GM18858 (cell line): ENCODE data around the gene DHRS4.
"Not testable (repeated sequence)": the region's sequence is repeated elsewhere in the genome, so short reads cannot be mapped to it uniquely, and the experiment has no call there.

Source experiments
- ATAC-seq: cut with Tn5 transposase; IDR thresholded peaks from one replicate; pipeline ENCODE4 v1.9.1; 2021; ENCODE audit not compliant: unreplicated experiment

The DHRS4 gene

DNA sequence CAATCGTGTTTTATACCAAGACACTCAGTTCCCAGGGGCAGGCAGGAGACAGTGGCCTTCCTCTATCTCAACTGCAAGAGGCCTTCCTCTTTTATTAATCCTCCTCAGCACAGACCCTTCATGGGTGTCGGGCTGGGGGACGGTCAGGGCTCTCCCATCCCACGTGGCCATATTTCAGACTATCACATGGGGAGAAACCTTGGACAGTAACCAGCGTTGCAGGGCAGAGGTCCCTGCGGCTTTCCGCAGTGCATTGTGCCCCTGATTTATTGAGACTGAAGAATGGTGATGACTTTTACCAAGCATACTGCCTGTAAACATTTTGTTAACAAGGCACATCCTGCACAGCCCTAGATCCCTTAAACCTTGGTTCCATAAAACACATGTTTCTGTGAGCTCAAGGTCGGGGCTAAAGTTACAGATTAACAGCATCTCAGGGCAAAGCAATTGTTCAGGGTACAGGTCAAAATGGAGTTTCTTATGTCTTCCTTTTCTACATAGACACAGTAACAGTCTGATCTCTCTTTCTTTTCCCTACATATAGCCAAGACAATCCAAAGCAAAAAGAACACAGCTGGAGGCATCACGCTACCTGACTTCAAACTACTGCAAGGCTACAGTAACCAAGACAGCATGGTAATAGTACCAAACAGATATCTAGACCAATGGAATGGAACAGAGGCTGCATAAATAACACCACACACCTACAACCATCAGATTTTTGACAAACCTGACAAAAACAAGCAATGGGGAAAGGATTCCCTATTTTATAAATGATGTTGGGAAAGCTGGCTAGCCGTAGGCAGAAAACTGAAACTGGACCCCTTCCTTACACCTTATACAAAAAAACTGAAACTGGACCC, 28.6 kb downstream of the DHRS4 start:
- not testable (repeated sequence) for ATAC-seq

DNA sequence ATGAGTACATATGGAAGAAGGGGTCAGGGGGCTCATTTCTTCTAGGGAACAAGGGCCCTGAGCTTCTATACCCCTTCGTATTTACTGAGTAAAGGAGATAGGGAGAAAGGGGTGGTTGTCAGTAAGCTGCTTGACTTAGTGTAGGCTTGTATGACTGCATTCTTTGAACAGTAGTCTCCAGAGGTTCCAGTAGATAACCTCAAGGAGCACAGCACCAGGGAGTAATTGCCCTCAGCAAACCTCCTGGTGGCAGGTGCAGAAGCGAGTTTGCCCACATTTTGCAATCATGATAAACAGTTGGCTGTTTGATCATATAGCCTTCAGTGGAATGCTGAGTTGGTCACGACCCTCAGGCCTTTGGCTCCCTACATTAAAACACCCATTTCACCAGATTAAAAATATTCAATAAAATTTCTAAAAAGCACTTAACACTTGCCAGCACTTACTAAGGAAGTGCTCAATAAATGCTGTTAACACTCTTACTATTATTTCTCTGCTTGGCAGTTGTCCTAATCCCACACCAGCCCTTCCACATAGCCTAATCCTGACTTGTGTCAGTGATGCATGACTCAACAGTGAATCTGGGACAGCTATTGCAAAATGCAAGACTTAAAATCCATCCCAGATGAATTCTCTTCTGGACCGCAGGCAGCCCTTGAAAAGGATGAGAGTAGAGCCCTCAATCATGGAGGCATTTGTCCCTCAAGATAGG, 31.5 kb downstream of the DHRS4 start:
- no peak for ATAC-seq

DNA sequence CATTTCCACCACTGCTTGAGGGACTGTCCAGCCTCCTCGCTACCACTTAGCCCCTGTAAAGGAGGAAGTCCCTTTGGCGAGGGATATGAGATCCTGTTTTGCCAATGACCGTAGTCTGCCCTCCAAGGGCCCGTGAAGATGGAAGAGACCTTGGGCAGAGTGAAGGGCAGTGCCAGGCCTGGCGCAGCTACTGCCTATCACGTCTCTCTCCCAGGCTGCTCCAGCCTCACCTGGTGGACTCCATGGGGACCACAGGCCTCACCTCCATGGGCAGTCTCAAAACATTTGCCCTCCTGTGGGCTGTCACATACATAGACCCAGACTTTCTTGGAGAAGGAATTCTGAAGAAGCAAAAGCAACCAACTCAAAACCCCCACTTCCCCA, 34.6 kb downstream of the DHRS4 start:
- ATAC-seq, result peak; percentile 4

DNA sequence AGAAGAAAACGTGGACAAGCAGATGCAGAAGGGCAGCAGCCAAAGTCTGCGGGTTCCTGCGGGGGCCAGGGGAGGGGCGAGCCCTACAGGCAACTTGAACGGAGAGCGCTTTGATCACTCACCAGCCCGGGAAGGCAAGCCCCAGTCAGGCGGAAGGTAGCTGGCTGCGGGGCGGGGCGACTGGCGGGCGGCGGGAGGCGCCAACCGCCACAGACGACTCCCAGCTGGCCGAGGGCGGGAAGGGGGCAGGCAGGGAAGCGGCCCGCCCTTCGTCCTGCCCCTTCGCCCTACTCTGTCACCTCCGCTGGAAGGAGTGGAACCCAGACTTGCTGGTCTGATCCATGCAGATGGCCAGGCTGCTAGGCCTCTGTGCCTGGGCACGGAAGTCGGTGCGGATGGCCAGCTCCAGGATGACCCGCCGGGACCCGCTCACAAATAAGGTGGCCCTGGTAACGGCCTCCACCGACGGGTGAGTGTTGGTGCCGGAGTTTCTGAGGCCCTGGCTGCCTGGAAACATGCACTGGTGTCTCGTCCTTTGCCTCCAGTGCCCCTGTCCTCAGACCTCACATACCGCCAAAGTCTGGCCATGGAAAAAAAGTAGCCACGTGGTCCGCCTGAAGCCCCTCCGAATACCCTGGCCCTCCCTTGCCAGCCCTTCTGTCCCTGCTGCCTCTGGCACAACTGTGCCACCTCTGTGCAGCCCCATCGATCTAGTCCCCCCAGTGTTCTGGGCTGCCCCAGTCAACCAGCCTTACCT, 35.2 kb downstream of the DHRS4 start, which contains the start of gene DHRS4L2:
Gene DHRS4L2, plus strand, starts transcription at position 323 of the 757 bp plus-strand sequence. Its CDS starts 19 bp downstream, at position 342.
- ATAC-seq, result peak; percentile 77

DNA sequence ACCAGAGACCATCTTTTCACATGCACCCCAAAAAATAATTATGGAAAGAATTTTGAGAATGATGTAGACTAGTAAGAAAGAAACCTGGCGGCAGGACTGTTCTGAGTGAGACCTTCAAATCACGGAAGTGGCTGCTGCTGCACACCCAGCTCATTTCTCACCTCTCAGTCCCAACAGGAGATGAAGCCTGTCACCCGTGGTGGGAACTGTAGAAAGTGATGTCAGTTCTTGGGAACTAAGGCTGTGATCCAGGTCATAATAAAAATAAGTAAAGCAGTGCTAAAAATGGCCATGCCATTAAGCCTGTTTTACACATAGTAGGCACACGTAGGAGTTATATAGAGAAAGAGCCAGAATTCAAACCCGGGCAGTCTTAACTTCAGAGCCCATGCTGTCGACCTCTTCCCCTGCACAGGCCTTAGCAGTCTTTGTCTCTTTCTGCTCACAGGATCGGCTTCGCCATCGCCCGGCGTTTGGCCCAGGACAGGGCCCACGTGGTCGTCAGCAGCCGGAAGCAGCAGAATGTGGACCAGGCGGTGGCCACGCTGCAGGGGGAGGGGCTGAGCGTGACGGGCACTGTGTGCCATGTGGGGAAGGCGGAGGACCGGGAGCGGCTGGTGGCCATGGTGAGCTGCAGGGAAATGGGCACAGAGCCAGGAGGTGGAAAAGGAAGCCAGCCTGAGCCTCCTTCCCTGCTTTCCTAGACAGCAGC, 36.3 kb downstream of the DHRS4 start:
- ATAC-seq, result not testable (repeated sequence)

DNA sequence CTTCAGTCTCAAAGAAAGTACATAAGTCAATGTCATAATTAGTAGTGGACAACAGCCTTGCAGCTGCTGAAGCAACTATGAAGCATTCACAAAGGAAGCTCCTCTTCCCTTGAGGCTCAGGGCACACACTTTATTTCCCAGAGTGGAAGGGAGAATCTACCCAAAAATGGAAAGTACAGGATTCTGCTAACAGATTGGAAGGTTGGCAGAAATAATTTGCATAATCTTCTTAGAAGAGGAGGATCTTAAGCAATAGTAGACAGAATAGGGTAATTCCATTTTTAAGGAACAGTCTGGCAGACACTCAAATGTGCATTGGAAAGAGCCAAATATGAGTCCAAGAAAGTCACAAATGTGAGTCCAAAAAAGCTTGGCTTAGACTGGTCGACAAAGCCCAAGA, 37.4 kb downstream of the DHRS4 start:
- not testable (repeated sequence) for ATAC-seq

DNA sequence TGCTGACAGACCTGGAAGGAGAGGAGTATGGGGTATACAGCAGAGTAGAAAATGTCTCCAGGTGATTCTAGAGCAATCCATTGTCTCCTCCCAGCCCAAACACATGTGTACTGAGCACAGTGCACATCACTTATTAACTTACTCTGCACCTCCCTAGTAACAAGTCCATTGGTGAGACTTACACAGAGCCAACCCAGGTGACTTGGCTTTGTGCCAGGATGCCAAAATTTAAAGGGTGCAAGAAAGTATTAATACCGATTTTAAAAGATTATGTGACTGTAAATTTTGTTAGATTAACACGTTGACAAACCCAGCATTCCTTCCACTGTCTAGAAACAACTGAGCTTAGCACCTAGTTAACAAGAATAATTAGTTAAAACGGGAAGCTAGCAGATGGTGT, 39.5 kb downstream of the DHRS4 start:
- ATAC-seq, result not testable (repeated sequence)

DNA sequence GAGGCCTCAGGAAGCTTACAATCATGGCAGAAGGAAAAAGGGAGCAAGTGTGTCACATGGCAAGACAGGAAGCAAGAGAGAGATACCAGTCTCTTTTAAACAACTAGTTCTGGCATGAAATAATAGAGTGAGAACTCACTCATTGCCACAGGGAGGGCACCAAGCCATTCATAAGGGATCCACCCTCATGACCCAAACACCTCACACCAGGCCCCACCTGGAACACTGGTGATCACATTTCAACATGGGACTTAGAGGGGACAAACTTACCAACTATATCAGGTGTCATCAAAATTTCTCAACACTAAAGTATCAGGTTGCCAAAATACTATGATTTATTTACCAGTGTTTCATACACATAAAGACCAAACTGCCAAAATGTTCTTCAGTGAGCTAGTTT, 42.4 kb downstream of the DHRS4 start:
- ATAC-seq, result not testable (repeated sequence)

DNA sequence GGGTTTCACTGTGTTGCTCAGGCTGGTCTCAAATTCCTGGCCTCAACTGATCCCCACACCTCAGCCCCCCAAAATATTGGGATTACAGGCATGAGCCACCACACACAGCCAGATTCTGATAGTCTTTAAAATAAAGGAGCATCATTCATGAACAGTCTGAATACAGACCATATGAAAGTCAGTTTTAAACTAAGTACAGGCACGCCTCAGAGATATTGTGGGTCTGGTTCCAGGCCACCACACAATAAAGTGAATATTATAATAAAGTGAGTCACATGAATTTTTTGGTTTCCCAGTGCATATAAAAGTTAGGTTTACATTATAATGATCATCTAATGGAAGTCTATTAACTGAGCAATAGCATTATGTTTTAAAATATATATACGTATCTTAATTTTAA, 43.3 kb downstream of the DHRS4 start:
- ATAC-seq, result not testable (repeated sequence)

DNA sequence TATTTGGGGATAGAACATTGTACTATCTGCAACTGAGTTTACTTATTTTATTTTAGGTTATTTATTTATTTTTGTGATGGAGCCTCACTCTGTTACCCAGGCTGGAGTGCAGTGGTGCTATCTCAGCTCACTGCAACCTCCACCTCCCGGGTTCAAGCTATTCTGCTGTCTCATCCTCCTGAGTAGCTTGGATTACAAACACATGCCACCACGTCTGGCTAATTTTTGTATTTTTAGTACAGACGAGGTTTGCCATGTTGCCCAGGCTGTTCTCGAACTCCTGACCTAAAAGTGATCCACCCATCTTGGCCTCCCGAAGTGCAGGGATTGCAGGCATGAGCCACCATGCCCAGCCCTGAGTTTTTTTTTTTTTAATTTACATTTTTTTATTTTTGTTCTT, 46.1 kb downstream of the DHRS4 start:
- ATAC-seq, result not testable (repeated sequence)

DNA sequence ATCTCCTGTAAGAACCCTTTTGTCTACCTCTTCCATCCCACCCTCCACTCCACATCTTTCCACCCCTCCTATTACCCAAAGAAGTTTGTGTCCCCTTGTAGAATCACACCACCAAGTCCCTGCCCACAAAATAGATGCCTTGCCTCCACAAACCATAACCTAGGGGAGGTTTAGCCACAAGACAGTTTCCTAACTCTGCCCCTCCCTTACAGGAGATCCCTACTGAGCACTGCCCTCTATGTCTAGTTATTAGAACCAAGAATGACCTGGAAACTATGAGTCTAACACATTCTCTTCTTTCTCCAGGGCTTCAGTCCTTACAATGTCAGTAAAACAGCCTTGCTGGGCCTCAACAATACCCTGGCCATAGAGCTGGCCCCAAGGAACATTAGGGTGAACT, 47.5 kb downstream of the DHRS4 start:
- not testable (repeated sequence) for ATAC-seq

DNA sequence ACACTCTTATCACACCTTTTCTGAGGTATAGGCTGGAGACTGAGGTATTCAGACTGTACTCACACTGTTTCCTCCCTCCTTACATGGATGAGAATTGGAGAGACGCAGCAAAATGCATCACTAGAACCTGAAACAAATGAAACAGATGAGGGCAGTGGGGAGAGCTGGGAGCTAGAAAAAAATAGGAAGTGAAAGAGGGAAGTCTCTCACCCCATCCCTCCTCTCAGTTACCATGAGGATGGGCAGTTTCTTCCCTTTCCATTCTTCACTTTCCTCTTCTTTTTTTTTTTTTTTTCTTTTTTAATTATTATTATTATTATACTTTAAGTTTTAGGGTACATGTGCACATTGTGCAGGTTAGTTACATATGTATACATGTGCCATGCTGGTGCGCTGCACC, 48.1 kb downstream of the DHRS4 start:
- not testable (repeated sequence) for ATAC-seq

DNA sequence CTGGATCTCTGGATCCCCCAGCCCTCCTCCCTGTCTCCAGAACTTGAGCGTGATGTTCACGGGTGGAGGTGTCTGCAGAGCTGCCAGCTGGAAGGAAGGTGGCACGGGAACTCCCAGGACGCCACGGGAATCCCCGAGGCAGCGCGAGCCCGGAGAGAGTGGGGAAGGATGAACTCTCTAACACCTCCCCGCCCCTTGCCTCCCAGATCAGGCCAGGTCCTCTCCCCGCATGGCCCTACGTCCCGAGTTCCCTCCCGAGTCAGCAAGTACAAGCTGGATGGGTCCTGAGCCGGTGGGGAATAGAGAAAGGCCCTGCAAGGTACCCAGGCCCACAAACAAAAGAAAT, 52.9 kb downstream of the DHRS4 start:
- peak; percentile 10 for ATAC-seq

DNA sequence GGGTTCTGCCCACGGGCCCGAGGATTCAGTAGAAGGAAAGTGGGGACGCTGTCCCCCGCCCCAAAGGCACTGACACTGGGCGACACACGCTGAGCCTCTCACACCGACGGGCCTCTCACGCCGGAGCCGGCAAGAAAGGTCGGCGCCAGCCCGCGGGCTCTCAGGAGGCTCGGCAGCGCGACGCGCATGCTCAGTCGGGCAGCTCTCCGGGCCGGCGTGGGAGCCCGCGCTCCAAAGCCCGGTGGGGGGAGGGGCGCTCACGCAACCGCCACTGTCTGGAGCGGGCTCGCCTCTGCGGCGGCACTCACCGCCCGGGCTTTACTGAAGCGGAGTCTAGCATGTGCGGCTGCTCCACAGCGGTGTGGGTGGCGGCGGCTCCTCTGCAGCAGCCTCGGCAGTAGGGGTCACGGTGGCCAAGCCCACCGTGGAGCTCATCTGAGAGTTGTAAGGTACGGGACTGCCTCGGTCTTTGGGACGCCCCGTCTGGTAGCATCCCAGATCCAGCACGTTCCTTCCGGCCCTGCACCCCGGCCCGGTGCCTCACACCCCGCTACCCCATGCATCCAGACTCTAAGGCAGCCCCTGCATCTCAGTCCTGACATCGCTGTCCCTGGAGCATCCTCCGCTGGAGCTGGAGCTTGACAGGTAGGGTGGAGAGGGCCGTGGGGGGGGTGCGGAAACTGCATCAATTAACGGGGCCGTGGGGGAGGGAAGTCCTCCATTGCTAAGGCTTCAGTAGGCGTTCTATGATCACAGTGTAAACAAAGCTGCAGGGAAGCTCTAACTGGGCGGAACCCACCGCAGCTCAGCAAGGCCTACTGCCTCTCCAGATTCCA, 53.5 kb downstream of the DHRS4 start:
- peak; percentile 62 for ATAC-seq

DNA sequence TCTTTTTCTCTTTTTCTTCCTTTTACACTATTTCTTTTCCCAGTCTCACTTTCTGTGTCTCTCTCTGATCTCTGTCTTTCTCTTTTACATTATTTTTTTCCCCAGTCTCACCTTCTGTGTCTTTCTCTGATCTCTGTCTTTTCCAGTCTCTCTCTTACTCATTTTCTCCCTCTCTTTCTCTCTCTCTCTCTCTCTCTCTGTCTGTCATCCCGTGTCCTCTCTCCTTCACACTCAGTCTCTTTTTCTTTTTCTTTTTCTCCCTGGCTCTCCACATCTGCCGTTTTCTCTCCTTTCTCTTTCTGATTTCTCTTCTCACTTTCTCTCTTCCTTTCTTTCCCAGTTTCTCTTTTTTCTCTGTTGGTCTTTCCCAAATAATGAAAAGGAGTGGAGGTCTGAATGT, 57.5 kb downstream of the DHRS4 start:
- ATAC-seq, result no peak

DNA sequence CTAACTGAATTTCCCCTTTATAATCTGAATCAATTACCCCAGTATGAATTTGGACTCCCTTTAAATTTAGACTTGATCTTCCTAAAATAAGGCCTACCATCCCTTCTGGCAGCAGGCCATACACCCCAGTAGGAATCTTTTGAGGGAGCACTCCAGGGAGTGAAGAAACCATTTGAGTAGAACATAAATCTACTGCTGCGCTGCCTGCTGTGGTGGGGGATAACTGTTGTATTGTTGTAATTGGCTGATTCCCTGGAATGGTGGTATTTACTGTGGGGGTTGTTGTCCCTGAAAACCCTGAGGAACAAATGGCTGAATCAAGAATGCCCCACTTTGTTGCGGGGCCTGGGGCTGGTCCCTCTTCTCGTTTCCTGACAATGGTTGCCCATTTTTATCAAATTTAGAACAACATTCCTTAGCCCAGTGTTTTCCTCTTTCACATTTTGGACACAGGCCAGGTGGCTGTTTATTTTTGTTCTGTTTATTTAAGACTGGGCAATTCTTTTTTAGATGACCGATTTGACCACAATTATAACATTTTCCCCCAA, 59.2 kb downstream of the DHRS4 start:
- ATAC-seq, result not testable (repeated sequence)

DNA sequence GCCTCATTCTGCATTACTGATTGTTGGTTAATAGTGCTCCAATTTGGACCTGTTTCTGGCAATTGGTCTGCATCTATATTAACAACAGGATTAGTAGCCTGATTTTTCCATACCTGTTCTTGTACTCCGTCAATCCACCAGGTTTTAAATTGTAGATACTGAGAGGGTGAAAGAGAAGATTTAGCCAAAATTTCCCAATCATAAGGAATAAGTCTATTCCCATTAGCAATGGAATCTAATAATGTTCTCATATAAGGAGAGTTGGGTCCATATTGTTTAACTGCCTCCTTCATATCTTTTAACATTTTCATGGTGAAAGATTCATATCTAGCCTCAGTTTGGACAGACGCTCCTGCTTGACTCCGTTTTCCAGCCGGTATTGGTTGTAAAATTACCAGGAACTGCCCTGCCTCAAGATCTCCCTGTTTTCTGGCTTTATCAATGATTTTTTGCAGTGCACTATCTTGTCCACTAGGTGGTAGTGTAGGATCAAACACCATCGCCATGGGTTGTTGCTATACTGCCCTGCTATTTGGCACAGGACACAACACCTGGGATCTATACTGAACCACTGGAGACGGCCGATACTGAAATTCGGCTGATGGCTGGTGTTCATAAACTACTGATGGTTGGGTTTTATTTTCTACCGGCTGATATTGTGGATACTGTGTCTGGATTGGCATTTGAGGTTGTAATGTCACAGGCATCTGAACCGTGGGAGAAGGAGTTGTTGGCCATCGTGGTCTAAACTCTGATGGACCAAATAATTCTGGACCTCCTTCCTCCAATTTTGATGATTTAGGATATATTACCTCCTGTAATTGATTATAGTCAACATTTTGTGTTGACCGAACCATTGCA, 60.3 kb downstream of the DHRS4 start:
- ATAC-seq, result no peak

DNA sequence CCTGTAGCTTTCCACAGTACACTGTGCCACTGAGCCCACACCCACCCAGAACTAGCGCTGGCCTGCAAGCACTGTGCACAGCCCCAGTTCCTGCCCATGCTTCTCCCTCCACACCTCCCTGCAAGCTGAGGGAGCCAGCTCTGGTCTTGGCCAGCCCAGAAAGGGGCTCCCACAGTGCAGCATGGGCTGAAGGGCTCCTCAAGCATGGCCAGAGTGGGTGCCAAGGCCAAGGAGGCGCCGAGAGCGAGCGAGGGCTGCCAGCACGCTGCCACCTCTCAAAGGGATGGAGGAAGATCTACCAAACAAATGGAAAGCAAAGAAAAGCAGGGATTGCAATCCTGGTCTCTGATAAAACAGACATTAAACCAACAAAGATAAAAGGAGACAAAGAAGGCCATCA, 62.2 kb downstream of the DHRS4 start:
- not testable (repeated sequence) for ATAC-seq
